Measurements from ENCODE around the gene CFAP68.
"Not testable (repeated sequence)": the region's sequence is repeated elsewhere in the genome, so short reads cannot be mapped to it uniquely, and the experiment has no call there.

The CFAP68 gene

DNA sequence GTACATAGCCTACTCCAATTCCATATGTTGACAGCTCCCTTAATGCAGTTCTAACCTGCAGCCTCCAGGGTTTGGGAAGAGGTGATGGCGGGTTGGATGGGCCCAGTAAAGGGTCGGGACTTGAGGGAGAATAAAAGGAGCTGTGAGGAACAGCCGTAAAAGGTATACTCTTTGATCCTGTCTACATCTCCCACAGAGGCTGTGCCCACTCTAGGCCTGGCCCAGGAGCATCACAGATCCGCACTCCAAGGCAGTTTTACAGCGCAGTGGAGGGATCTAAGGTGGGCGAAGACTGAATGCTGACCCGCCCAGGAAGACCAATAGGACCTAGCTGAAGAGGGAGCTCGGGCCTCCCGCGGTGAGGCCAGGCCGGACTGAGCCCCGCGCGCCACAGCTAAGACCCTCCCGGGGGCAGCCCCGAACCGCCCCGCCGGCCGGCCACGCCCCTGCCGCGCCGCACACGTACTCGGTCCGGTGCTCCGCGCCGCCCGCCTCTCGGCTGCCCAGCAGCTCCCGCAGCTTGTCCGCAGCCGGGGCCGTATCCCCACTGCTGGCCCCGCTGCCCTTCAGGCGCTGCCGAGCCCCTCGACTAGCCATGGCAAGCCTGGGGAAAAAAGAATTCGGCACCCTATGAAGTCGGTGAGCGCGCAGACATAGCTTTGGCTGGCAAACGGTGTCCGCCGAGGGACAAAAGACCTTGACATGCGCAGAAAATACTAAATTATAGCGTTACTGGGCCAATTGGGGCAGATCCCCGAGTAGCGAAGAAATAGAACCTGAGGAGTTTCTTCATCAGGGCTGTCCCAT is 8.3 kb upstream of the CFAP68 start, which contains the start of gene ALG9:
Gene ALG9 (minus strand): TSS at position 696 of the 807 bp plus-strand sequence. CDS start 99 bp downstream, at position 597.
- peak; percentile 93 for DNase-seq

DNA sequence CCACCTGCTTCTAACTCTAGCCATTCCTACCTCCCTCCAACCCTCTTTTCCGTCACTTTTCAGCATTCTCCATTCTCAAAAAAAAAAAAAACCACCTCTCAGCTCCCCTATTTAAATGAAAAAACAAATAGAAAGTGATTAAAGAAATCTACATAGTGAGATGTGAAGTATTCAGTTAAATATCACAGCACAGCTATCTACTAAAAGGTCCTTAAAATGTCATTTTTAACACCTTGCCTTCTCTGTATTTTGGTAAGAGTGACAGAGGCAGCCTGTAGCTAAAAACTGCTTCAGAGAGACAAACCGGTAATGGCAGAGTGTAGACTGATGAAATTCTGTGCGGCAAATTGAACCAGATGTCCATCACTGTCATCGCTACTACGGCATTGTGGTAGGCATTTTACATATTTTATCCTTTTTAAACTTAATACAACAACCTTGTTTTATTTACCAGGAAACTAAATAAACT is 7.6 kb upstream of the CFAP68 start:
- peak; percentile 40 for DNase-seq

DNA sequence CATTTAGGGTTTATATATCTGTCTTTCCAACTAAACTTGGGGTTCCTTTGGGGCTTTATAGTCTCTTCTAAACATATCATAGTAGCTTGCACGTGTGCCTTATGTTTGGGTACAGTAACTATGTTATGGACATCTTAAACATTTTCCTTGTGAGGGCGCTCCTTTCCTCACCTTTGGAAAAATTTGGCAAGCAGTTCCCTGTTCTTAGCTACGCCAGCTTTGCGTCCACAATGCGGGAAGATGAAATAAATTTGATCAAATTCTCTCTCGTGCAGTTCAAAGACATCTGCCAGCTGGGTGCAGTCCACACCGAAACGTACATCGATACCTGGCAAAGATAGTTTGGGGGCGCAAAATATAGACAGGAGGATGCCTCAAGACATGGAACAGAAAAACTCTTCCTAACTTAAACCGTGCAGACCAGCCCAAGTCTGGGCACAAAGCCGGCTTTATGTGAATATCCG is 924 bp upstream of the CFAP68 start:
- DNase-seq, result peak; percentile 81

DNA sequence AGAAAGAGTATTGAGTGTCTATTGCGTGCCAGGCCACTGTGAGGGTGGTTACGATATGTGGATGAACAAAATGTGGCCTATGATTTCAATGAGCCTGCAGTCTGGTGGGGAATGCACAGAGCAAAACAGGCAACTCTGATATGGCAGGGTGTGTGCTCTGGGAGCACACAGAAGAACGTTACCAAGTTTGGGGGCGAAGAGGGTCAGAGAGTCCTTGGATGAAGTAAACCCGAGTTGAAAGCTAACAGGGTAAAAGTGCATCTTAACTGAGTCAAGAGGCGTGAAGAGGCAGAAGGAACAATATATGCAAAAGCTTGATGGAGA is 258 bp downstream of the CFAP68 start:
- no peak for DNase-seq

DNA sequence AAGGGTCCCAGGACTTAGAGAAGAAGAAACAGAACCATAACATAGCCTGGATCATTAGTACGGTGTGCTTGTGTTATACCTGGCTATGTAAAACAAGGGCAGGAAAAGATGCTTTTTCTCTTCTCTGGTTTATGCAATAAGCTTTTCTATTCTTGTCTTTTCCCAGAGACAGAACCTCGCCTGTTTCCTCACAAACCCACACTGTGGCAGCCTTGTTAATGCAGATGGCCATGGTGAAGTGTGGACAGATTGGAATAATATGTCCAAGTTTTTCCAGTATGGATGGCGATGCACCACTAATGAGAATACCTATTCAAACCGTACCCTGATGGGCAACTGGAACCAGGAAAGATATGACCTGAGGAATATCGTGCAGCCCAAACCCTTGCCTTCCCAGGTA is 2.9 kb downstream of the CFAP68 start:
- no peak for DNase-seq

DNA sequence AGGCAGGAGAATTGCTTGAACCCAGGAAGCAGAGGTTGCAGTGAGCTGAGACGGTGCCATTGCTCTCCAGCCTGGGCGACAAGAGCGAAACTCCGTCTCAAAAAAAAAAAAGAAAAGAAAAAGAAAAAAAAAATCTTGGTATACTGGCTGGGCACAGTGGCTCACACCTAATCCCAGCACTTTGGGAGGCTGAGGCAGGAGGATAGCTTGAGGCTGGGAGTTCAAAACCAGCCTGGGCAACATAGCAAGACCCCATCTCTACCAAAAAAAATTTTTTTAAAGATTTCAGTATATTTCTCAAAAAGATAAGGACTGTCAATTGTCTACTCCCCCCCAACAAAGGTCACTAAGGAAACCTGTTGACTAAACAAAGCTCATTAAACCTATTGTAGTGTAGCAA is 5.7 kb downstream of the CFAP68 start:
- not testable (repeated sequence) for DNase-seq

DNA sequence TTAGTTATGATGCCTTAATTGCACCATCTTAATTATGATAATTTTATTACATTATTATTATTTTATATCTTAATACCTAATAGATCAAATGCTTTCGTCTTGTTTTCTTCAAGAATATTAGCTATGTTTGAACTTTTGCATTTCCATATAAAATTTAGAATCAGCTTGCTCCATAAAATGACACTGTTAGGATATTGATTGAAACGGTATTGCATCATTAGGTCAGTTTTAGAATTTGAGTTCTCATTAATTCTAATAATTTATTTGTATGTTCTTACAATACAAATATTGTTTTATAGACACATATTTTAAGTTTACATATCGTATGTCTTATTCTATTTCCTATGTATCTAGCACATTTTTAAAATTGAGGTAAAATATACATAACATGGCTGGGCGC is 6.7 kb downstream of the CFAP68 start:
- DNase-seq, result no peak

DNA sequence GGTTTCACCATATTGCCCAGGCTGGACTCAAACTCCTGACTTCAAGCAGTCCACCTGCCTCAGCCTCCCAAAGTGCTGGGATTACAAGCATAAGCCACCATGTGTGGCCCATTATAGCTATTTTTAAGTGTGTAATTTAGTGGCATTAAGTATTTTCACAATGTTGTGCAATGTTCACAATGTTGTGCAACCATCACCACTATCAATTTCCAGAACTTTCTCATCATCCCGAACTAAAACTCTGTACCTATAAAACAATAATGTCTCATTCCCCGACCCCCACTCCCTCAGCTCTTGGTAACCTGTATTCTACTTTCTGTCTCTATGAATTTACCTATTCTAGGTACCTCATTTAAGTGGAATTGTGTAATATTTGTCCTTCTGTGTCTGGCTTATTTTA is 7.5 kb downstream of the CFAP68 start:
- no peak for DNase-seq

DNA sequence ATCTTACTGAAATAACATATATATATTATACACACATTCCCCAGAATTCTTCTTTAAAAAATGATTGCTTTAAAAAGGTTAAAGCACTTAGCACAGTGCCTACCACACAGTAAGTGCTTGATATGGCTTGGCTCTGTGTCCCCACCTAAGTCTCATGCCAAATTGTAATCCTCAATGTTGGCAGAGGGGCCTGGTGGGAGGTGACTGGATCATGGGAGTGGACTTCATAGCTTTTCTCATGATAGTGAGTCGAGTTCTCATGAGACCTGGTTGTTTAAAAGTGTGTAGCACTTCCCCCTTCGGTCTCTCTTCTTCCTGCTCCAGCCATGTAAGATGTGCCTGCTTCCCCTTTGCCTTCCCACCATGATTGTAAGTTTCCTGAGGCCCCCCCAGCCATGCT is 26.1 kb downstream of the CFAP68 start:
- DNase-seq, result no peak

DNA sequence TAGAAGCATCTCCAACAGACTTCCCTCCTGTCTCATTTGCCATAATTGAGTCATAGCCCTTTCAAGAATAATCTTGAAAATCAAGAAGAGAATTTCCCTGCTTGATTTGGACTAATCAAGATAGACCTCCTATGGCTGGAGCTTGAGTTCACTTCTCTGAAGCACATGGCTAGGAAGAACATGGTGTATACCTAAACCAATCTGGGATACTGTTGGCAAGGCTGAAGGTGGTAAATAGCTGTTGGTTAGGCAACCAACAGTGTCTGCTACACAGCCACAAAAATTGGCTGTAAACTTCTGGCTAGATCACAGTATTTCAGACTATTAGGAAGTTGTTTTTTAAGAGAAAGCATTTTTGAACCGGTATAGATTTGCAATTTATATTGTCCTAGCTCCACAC is 27.3 kb downstream of the CFAP68 start:
- DNase-seq, result no peak

DNA sequence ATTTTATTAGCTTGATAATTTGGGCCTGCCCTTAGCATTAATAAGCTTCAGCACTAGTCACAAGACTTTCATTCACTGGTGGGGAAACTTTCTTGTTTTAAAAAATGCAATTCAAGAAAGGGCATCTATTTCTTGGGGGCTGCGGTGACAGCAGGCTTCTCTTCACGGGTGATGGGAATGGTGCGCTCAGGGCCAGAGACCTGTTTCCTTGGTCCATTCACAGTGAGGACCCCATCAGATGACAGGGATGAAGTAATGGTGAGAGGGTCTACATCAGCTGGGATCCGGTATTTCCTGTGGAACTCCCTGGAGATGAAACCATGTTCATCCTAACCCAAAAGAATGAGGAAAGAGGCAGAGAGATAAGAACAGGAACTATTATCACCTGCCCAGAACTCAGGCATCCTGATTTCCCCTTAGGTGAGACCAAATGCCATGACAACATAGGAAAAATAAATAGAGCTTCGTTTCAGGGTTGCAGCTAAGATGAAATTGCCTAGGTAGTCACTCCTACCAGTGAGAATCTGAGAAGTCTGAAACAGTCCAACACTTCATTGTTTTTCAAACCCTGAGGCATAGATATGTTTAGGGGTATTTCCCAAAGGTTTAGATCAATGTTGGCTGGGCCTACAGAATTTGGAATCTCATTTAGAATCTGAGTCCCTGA is 29.4 kb downstream of the CFAP68 start:
- no peak for DNase-seq

DNA sequence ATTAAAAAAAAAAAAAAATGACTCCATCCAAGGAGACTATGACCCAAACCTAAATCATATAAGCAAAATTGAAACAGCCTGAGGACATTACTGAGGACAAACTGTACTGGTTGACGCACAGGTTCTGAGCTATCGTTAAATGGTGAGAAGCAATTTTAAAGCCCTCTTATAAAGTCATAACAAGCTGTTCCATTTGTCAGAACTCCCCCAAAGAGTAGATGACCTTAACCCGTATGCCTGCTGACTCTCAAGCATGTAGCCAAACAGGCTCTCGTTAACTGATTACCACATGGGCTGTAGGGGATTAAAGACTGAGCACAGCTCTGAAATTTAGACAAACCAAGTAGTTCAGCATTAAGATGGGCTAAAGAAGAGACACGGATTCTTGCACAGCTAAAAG is 30.0 kb downstream of the CFAP68 start:
- no peak for DNase-seq

DNA sequence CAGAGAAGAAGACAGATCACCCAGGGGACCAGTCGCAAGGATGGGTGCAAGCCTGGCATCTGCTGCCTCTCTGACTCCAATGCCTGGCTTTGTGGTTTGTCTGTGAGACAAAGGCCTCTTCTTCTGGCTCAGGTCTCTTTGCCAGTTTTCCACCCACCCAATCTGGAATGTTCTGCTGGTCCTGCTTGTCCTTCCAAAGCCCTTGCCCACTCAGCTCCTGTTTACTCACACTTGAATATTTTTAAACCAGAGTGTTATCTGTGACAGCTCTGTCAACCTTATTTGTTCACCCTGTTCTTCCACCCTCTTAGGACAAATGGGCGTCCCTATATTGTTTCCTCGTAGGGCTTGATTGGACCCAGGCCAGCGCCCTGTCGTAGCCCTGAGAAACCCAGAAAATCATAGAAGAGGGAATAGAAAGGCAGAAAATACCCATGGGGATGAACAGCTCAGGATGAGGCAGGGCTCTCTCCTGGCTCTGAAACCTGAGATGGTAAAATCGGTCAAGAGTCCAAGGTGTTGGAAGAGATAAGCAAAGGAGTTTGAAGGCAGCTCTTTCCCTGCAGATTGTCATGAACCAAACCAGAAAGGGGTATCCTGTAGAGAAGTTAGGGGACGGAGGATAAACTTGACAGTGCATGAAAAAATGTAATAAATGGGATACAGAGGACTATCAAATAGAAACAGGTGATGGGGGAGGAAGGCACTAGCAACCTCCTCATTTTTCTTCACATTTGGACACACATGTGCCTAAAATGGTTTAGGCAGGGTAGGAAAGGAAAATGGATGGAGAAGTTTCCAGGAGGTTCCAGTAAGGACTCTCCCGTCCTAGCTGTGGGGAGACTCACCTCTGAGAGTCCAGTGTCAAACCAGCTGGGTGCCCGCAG is 31.6 kb downstream of the CFAP68 start:
- DNase-seq, result peak; percentile 13

DNA sequence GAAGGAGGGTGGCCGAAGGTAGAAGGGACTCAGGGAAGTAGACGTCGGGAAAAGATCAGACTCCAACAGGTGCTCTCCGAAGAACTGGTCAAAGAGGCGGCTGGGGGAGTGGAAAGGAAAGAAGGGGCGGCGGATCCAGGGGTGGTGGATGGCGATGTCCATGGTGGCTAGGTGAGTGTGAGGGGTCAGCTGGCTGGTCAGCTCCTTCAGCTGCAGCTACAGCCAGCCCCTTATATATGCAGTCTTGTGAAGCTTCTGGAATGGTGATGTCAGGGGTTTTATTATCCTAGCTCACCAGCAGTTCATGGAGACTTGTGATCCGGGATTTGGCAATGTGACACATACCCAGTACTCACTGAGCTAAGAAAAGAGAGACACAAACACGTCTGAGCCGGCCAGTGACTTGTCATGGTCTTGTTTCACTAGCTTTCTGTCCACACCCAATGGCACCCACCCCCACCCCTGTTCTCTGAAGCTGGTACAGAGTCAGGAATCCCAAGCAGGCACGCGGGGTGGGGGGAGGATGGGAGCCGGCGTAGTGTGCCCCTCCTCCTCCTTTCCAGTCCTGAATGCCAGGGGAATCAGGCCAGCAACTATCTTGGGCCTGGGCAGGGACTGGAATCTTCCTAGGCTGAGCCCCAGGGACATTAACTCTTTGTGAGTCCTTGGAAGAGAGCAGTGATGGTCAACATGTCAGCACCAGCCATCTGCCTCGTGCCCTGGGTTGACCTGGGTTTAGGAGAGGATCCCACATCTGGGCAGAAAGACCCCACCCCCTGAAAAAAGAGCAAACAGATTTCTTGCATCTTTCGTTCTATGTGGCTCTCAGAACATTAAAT is 32.4 kb downstream of the CFAP68 start, which contains the start of gene CRYAB:
Gene CRYAB (minus strand): TSS at position 208 of the 839 bp plus-strand sequence. CDS start 46 bp downstream, at position 162.
- no peak for DNase-seq

DNA sequence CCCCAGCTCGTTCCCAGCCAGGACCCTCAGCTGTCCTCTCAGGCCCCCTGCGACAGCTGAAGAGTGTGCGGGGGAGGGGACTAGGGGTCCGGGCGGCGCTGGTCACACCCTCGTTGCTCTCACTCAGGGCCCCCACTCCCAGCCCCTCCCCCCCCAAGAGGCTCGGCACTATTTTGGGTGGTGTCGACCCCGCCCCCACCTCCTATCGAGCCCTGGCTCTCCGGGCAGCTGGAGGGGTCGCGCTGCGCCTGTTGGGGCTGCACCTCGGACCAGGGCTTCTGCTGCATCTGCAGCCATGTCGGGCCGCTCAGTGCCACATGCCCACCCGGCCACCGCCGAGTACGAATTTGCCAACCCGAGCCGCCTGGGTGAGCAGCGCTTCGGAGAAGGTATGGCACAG is 33.2 kb downstream of the CFAP68 start, which contains the start of gene HSPB2:
Gene HSPB2 (plus strand): TSS at position 200 of the 400 bp plus-strand sequence. CDS start 96 bp downstream, at position 296.
- no peak for DNase-seq

DNA sequence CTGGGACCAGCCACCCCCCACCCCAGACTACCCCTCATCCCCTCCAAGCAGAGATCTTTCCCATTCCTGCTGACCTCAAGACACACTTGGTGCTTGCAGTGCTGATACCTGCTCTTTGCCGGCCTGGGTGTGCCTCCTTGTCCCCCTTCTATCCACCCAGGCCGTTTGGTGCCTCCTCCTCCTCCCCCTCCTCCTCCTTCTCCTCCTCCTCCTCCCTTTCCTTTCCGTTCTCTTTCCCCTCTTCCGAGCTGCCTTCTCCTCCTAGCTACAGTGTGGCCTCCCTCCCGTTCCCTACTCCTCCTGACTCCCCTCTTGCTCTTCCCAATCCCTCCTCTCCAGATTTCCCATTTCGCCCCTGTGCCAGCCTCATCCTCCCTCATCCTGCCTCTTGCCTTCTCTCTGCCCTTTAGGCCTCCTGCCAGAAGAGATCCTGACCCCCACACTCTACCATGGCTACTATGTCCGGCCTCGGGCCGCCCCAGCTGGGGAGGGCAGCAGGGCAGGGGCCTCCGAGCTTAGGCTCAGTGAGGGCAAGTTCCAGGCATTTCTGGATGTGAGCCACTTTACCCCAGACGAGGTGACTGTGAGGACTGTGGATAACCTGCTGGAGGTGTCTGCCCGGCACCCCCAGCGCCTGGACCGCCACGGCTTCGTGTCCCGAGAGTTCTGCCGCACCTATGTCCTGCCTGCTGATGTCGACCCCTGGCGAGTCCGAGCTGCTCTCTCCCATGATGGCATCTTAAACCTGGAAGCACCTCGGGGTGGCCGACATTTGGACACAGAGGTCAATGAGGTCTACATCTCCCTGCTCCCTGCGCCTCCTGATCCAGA is 33.9 kb downstream of the CFAP68 start:
- no peak for DNase-seq

DNA sequence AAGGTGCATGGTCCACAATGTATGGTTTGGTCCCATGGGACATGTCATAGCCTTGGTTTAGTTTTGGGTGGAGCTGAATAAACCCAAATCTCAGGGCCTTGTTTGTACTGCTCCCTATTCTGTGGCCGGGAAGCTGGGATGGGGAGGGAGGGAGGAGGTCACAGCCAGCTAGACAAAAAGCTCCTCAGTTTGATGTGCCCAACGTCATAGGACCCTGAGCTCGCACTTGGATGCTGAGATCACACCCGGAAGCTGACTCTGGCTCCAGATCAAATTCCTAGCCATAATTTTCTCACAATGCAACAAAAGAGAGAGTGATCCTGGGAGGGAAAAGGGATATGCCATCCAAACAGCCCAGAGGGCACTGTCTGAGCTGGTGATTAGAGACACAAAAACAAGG is 34.7 kb downstream of the CFAP68 start:
- DNase-seq, result peak; percentile 91

DNA sequence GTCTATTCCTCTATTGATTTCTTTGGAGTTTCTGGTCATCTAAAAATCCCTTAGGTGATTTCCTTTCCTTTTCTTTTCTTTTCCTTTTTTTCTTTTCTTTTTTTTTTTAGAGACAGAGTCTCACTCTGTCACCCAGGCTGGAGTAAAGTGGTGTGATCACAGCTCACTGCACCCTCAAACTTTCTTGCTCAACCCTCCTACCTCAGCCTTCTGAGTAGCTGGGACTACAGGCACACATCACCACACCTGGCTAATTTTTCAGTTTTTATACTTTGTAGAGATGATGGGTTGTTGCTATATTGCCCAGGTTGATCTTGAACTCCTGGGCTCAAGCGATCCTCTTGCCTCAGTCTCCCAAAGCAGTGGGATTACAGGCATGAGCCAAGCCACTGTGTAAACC is 37.4 kb downstream of the CFAP68 start:
- no peak for DNase-seq

DNA sequence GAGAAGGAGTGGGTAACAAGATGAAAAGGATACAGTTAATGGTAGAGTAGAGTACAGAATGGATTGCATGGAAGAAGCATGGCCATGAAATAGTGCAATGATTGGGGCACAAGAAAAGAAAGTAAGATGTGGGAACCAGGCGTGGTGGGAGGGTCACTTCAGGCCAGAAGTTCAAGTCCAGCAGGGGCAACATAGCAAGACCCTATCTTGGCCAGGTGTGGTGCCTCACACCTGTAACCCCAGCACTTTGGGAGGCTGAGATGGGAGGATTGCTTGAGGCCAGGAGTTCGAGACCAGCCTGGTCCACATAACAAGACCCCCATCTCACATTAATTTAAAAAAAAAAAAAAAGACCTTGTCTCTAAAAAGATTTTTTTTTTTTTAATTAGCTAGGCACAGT is 38.0 kb downstream of the CFAP68 start:
- no peak for DNase-seq

DNA sequence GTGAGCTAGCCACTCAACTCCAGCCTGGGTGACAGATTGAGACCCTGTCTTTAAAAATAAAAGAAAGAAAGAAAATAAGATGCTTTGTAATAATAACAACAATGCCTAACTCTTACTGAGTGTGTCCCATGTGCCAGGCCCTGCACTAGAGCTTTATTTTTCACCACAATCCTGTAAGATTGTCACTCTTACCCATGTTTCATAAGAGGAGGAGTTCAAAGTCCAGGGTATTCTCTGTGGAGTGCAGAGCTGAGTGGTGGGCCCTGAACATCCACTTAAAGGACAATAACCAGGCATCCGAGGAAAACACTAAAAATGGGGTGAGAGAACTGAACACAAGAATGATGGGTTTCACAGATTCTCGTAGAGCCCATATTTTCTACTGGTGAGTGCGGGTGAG is 38.4 kb downstream of the CFAP68 start:
- DNase-seq, result no peak

Data from NCI-H69 (cell line).